Measurements from ENCODE around the gene DYNC2I2.
"Not testable (repeated sequence)": the region's sequence is repeated elsewhere in the genome, so short reads cannot be mapped to it uniquely, and the experiment has no call there.

DYNC2I2 gene

GRCh38 chr9:128611600-128612394 is 44.9 kb downstream of the DYNC2I2 start:
- DNase-seq = no peak

- DNase-seq = no peak
These were observed 45.8 kb downstream of the DYNC2I2 start for GRCh38 chr9:128610897-128611296.

- no peak for DNase-seq
These were observed 48.9 kb downstream of the DYNC2I2 start for GRCh38 chr9:128607642-128608350.

- no peak for DNase-seq
These were observed 53.0 kb downstream of the DYNC2I2 start for GRCh38 chr9:128603697-128604096.

- no peak for DNase-seq
These were observed 56.5 kb downstream of the DYNC2I2 start for GRCh38 chr9:128600099-128600498.

GRCh38 chr9:128595471-128595870 is 61.2 kb downstream of the DYNC2I2 start:
- no peak for DNase-seq

- no peak for DNase-seq
These were observed 62.8 kb downstream of the DYNC2I2 start for GRCh38 chr9:128593856-128594255.

GRCh38 chr9:128593039-128593438 is 63.6 kb downstream of the DYNC2I2 start:
- no peak for DNase-seq

GRCh38 chr9:128588581-128589233 is 67.9 kb downstream of the DYNC2I2 start:
- no peak for DNase-seq

GRCh38 chr9:128587453-128587852 is 69.2 kb downstream of the DYNC2I2 start:
- no peak for DNase-seq

GRCh38 chr9:128586934-128587333 is 69.7 kb downstream of the DYNC2I2 start:
- DNase-seq = not testable (repeated sequence)

- not testable (repeated sequence) for DNase-seq
These were observed 71.5 kb downstream of the DYNC2I2 start for GRCh38 chr9:128585155-128585554.

Data from NCI-H187 (cell line).